Activated CD4-positive, alpha-beta T cell treated with anti-CD3 and anti-CD28 coated beads for 36 hours (primary cell): ENCODE measurements around the gene KRTAP5-5. TPM values are rescaled to one million over a fixed set of nuclear protein-coding genes. Genes with fewer than 3 reads are reported as not detected.
A peak's percentile ranks its signal among the peaks of the same experiment; 100 is the strongest.
"Not testable (repeated sequence)": the region's sequence is repeated elsewhere in the genome, so short reads cannot be mapped to it uniquely, and the experiment has no call there.

ENCODE experiments used
- ATAC-seq: fragments of 200-7000 bp; cut with Tn5 transposase; one replicate; pipeline ENCODE4 v1.10.0; 2021; ENCODE audit warnings: mild to moderate bottlenecking, moderate library complexity
- CTCF ChIA-PET: fragments of 350-600 bp; sonication (Branson Sonifier 250); formaldehyde crosslinking; loops from one replicate; lab custom pipeline; 2021; ENCODE audit warnings: antibody characterized with exemption; lab: Charles Lee
- POLR2A ChIA-PET: fragments of 350-600 bp; sonication (Branson Sonifier 250); formaldehyde crosslinking; loops from one replicate; lab custom pipeline; 2021; ENCODE audit warnings: antibody characterized with exemption, inconsistent platforms; lab: Charles Lee
- DNase-seq: peaks from one replicate; pipeline ENCODE4 v3.0.0-alpha.2; 2020
- H3K27ac Mint-ChIP-seq: one replicate; pipeline ENCODE4 v1.8.0; 2021; ENCODE audit warnings: mixed read lengths
- H3K27me3 Mint-ChIP-seq: one replicate; pipeline ENCODE4 v1.8.0; 2021; ENCODE audit warnings: mixed read lengths
- H3K36me3 Mint-ChIP-seq: one replicate; pipeline ENCODE4 v1.8.0; 2021; ENCODE audit warnings: low read depth, mixed read lengths
- H3K4me1 Mint-ChIP-seq: one replicate; pipeline ENCODE4 v1.8.0; 2021; ENCODE audit warnings: mixed read lengths
- H3K4me3 Mint-ChIP-seq: one replicate; pipeline ENCODE4 v1.8.0; 2021; ENCODE audit warnings: mild to moderate bottlenecking, moderate library complexity, mixed read lengths
- H3K9me3 Mint-ChIP-seq: one replicate; pipeline ENCODE4 v1.8.0; 2021; ENCODE audit warnings: low read depth, mixed read lengths
- intact Hi-C, 2 experiments: fragments of 100-400 bp; cut with DNase I in 1 of 2; cut with micrococcal nuclease in 1 of 2; formaldehyde crosslinking; loops; one replicate each; pipeline versions ENCODE4 v1.14.2 to v1.15.1; 2022 to 2024; cut with DNase I, micrococcal nuclease
- total RNA-seq, 2 experiments: library from RNA; stranded (reverse); gene quantifications; one replicate each; pipeline ENCODE4 v1.2.3, GENCODE V29; 2021

The KRTAP5-5 gene, protein sequence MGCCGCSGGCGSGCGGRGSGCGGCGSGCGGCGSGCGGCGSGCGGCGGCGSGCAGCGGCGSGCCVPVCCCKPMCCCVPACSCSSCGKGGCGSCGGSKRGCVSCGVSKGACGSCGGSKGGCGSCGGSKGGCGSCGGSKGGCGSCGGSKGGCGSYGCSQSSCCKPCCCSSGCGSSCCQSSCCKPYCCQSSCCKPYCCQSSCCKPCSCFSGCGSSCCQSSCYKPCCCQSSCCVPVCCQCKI
- not detected for total RNA-seq

GRCh38 chr11:1629326-1630185 is at the start of gene KRTAP5-5:
KRTAP5-5 (plus strand) TSS chr11:1629775; CDS start chr11:1629841, 66 bp downstream.
- H3K27ac Mint-ChIP-seq, result no peak within 1 kb of the TSS
- DNase-seq, result no peak

GRCh38 chr11:1581976-1582375 is 47.6 kb upstream of the KRTAP5-5 start:
- H3K27me3 Mint-ChIP-seq, result peaks cover 2% of the 10 kb centered on the region
- POLR2A ChIA-PET, result no interaction called here

More at GRCh38 chr11:1629326-1630185, at the start of gene KRTAP5-5:
- CTCF ChIA-PET, result interaction anchor here (0.8 to 1.6 kb wide), 4 partner anchors 8 to 88 kb away, joined by 3 to 7 read pairs (median 5); no protein-coding TSS in a partner anchor
- peaks cover 19% of the 10 kb centered on the region for H3K27me3 Mint-ChIP-seq
- intact Hi-C loops, result loop anchor here in 1 of 2 experiments (1.0 kb wide), 1 partner anchor 34 kb away; no protein-coding TSS in a partner anchor
- H3K9me3 Mint-ChIP-seq, result no peaks in the 10 kb centered on the region
- H3K36me3 Mint-ChIP-seq, result no peaks in the 10 kb centered on the region
- ATAC-seq, result no peak
- no peak within 1 kb of the TSS for H3K4me3 Mint-ChIP-seq
- POLR2A ChIA-PET, result no interaction called here
- H3K4me1 Mint-ChIP-seq, result peaks cover 5% of the 10 kb centered on the region

DNA sequence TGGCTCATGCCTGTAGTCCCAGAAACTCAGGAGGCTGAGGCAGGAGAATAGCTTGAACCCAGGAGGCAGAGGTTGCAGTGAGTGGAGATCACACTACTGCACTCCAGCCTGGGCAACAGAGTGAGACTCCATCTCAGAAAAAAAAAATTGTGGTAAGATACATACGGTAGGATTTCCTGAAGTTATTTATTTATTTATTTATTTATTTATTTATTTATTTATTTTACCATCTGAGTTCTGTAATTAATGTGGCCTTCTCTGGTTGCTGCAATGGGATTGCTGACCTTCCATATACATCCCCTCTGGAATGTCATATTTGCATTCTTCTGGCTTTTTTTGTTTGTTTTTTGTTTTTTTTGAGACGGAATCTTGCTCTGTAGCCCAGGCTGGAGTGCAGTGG is 46.7 kb upstream of the KRTAP5-5 start:
- H3K4me3 Mint-ChIP-seq, H3K27me3 Mint-ChIP-seq, intact Hi-C loops, H3K4me1 Mint-ChIP-seq, H3K36me3 Mint-ChIP-seq, ATAC-seq, POLR2A ChIA-PET, DNase-seq, H3K9me3 Mint-ChIP-seq, CTCF ChIA-PET, H3K27ac Mint-ChIP-seq: not testable (repeated sequence)

More at GRCh38 chr11:1581976-1582375, 47.6 kb upstream of the KRTAP5-5 start:
- DNase-seq (no peak), ATAC-seq (no peak)
- H3K4me1 Mint-ChIP-seq, result peaks cover 3% of the 10 kb centered on the region
- peaks cover 6% of the 10 kb centered on the region for H3K9me3 Mint-ChIP-seq
- H3K4me3 Mint-ChIP-seq, result no peak overlapping the region
- H3K27ac Mint-ChIP-seq, result no peak overlapping the region
- intact Hi-C loops, result no loop called here
- CTCF ChIA-PET, result interaction anchor here (0.8 kb wide), 3 partner anchors 12 to 138 kb away, joined by 3 read pairs; no protein-coding TSS in a partner anchor
- H3K36me3 Mint-ChIP-seq, result no peaks in the 10 kb centered on the region

DNA sequence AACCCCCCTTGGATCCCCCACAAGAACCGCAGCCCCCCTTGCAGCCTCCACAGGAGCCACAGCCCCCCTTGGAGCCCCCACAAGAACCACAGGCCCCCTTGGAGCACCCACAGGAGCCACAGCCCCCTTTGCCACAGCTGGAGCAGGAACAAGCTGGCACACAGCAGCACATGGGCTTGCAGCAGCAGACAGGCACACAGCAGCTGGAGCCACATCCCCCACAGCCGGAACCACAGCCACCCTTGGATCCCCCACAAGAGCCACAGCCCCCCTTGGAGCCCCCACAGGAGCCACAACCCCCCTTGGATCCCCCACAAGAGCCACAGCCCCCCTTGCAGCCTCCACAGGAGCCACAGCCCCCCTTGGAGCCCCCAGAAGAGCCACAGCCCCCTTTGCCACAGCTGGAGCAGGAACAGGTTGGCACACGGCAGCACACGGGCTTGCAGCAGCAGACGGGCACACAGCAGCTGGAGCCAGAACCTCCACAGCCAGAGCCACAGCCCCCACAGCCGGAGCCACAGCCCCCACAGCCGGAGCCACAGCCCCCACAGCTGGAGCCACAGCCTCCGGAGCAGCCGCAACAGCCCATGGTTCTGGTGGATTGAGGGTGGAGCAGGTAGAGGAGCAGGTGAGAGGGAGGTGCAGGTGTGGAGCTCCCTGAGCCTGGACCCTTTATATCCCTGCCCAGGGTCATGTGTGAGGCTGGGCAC is 44.8 kb upstream of the KRTAP5-5 start, which contains the start of gene KRTAP5-1:
KRTAP5-1 (minus strand) TSS at position 623 of the 710 bp plus-strand sequence; CDS start at position 589, 34 bp downstream.
- H3K4me1 Mint-ChIP-seq, H3K4me3 Mint-ChIP-seq, H3K27me3 Mint-ChIP-seq, H3K9me3 Mint-ChIP-seq, H3K36me3 Mint-ChIP-seq, H3K27ac Mint-ChIP-seq, intact Hi-C loops, ATAC-seq, DNase-seq, POLR2A ChIA-PET: not testable (repeated sequence)
- CTCF ChIA-PET, result interaction anchor here (2.6 kb wide), 1 partner anchor 10 kb away, joined by 8 read pairs; no protein-coding TSS in a partner anchor

GRCh38 chr11:1586699-1587098 is 42.9 kb upstream of the KRTAP5-5 start:
- no peak overlapping the region for H3K27ac Mint-ChIP-seq
- peaks cover 9% of the 10 kb centered on the region for H3K4me1 Mint-ChIP-seq
- no peak overlapping the region for H3K4me3 Mint-ChIP-seq
- H3K9me3 Mint-ChIP-seq, result peaks cover 7% of the 10 kb centered on the region
- H3K36me3 Mint-ChIP-seq, result peaks cover 5% of the 10 kb centered on the region
- POLR2A ChIA-PET, result no interaction called here
- CTCF ChIA-PET, result interaction anchor here (2.6 kb wide), 1 partner anchor 12 kb away, joined by 8 read pairs; no protein-coding TSS in a partner anchor
- no peak for DNase-seq
- peaks cover 2% of the 10 kb centered on the region for H3K27me3 Mint-ChIP-seq
- no peak for ATAC-seq
- intact Hi-C loops, result no loop called here

DNA sequence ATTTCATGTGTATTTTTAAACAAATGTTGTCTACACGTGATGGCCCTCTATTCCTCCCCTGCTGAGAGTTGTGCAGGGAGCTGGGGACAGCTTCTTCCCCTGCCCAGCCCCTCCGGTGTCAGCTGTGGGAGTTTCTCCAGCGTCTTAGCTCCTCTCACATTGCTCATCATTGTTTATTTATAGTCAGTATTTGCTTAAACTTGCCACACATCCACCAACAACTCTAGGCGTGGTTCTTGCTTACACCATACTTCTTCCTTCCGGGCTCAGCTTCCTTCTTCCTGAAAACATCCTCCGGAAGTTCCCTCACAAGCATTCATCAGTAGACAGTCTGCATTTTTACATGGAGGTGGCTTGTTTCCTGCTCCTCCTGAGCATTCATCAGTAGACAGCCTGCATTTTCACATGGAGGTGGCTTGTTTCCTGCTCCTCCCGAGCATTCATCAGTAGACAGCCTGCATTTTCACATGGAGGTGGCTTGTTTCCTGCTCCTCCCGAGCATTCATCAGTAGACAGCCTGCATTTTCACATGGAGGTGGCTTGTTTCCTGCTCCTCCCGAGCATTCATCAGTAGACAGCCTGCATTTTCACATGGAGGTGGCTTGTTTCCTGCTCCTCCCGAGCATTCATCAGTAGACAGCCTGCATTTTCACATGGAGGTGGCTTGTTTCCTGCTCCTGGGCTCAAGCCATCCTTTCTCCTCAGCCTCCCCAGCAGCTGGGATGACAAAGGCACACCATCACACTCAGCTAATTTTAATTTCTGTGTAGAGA is 40.2 kb upstream of the KRTAP5-5 start:
- Mint-ChIP-seq H3K4me3 (peak overlapping the region; percentile 29), H3K27ac (peak overlapping the region; percentile 86)
- H3K9me3 Mint-ChIP-seq, H3K36me3 Mint-ChIP-seq, H3K4me1 Mint-ChIP-seq, intact Hi-C loops, POLR2A ChIA-PET, DNase-seq, H3K27me3 Mint-ChIP-seq, ATAC-seq: not testable (repeated sequence)
- CTCF ChIA-PET, result interaction anchor here (1.0 to 3.7 kb wide), 3 partner anchors 14 to 449 kb away, joined by 3 to 31 read pairs (median 5); no protein-coding TSS in a partner anchor

DNA sequence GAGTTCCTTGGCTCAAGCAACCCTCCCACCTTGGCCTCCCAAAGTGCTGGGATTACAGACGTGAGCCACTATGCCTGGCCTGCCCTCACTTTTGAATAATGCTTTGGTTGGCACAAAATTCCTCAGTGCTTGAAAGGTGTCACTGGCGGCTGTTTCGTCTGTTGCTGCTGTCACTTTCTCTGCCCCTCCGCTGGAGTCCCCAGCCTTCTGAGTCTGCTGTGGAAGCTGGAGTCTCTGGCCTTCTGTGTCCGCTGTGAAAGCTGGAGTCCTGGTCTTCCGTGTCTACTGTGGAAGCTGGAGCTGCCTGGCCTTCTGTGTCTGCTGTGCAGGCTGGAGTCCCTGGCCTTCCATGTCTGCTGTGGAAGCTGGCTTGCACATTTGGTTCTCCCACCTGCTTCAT is 39.6 kb upstream of the KRTAP5-5 start:
- Mint-ChIP-seq H3K27ac (no peak overlapping the region), H3K36me3 (peaks cover 5% of the 10 kb centered on the region), H3K9me3 (peaks cover 7% of the 10 kb centered on the region), H3K4me1 (peaks cover 6% of the 10 kb centered on the region), H3K27me3 (peaks cover 4% of the 10 kb centered on the region), H3K4me3 (no peak overlapping the region)
- DNase-seq, result no peak
- ChIA-PET POLR2A (no interaction called here), CTCF (interaction anchor here (0.7 to 3.7 kb wide), 2 partner anchors 14 to 44 kb away, joined by 3 to 31 read pairs; no protein-coding TSS in a partner anchor)
- no peak for ATAC-seq
- intact Hi-C loops, result no loop called here

- peaks cover 18% of the 10 kb centered on the region for H3K27me3 Mint-ChIP-seq
- H3K27ac Mint-ChIP-seq, result no peak overlapping the region
- peaks cover 11% of the 10 kb centered on the region for H3K4me1 Mint-ChIP-seq
- DNase-seq (no peak), ATAC-seq (no peak)
- peaks cover 5% of the 10 kb centered on the region for H3K36me3 Mint-ChIP-seq
- intact Hi-C loops, result no loop called here
- CTCF ChIA-PET, result no interaction called here
- H3K4me3 Mint-ChIP-seq, result no peak overlapping the region
- POLR2A ChIA-PET, result no interaction called here
- H3K9me3 Mint-ChIP-seq, result peaks cover 7% of the 10 kb centered on the region
Observed at GRCh38 chr11:1592628-1593027, 36.9 kb upstream of the KRTAP5-5 start.

GRCh38 chr11:1595994-1596575 is 33.5 kb upstream of the KRTAP5-5 start:
- peaks cover 29% of the 10 kb centered on the region for H3K27me3 Mint-ChIP-seq
- CTCF ChIA-PET, result interaction anchor here (0.6 to 2.5 kb wide), 8 partner anchors 8 to 30 kb away, joined by 3 to 16 read pairs (median 3); no protein-coding TSS in a partner anchor

DNA sequence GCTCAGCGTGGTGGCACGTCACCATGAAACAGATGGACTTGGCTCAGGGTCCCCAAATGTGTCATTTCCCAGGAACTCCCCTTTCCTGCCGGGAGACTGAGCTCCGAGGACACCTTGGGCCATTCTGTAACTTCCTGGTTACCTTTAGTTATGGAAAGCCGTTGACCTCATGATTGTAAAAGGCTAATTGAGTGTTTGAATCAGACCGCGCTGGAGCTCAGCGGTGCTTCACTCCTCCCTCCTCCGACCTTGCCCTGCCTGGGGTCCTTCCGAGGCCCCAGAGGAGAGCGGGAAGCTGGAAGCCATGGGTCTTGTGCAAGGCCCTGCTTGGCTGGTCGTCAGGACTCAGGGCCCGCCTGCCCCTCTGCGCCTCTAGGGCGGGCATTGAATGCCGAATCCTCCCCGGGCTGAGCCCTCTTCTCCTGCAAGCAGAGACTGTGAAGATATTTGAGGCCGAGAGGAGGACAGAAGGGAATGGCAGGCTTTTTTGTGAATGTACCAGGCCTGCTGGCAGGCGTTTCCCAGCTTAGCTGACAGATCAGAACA is 32.9 kb upstream of the KRTAP5-5 start:
- ATAC-seq, H3K4me3 Mint-ChIP-seq, POLR2A ChIA-PET, DNase-seq, H3K4me1 Mint-ChIP-seq, H3K9me3 Mint-ChIP-seq, H3K36me3 Mint-ChIP-seq, intact Hi-C loops, H3K27ac Mint-ChIP-seq: not testable (repeated sequence)
- H3K27me3 Mint-ChIP-seq, result peaks cover 30% of the 10 kb centered on the region
- CTCF ChIA-PET, result interaction anchor here (0.6 to 1.2 kb wide), 4 partner anchors 9 to 236 kb away, joined by 3 to 4 read pairs (median 3); no protein-coding TSS in a partner anchor

More at GRCh38 chr11:1595994-1596575, 33.5 kb upstream of the KRTAP5-5 start:
- intact Hi-C loops, result loop anchor here in 1 of 2 experiments (1.0 kb wide), 1 partner anchor 33 kb away; the partner anchor contains the start of gene KRTAP5-5
- H3K4me3 Mint-ChIP-seq, POLR2A ChIA-PET, H3K4me1 Mint-ChIP-seq, ATAC-seq, H3K36me3 Mint-ChIP-seq, H3K27ac Mint-ChIP-seq, H3K9me3 Mint-ChIP-seq, DNase-seq: not testable (repeated sequence)
